SW480 (cell line): ENCODE results near the gene PXK.

Experiments
- DNase-seq: peaks from one replicate; pipeline ENCODE4 v3.0.0-alpha.2; 2016; ENCODE audit warnings: low spot score

PXK gene

GRCh38 chr3:58466899-58467563 lies 134.3 kb downstream of the PXK start:
- DNase-seq, result no peak

DNA sequence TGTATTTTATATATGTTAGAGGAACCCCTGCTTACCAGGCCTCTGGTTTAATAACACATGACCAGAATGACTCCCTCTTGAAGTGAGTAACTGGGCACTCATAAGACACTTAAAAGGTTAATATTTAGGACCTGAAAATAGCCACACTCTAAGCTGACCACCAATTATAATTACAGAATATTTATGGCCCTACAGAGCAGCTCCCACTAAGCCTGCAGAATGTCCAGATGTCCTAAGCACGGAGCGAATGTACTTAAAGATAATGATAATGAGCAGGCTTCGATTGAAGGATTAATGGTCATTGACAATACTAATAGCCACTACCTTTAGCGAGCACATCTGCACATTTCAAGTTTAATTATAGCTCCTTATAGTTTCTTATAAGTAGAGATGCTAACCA lies 136.4 kb downstream of the PXK start:
- no peak for DNase-seq

- DNase-seq, result no peak
Measured at GRCh38 chr3:58470363-58471024, 137.8 kb downstream of the PXK start.

DNA sequence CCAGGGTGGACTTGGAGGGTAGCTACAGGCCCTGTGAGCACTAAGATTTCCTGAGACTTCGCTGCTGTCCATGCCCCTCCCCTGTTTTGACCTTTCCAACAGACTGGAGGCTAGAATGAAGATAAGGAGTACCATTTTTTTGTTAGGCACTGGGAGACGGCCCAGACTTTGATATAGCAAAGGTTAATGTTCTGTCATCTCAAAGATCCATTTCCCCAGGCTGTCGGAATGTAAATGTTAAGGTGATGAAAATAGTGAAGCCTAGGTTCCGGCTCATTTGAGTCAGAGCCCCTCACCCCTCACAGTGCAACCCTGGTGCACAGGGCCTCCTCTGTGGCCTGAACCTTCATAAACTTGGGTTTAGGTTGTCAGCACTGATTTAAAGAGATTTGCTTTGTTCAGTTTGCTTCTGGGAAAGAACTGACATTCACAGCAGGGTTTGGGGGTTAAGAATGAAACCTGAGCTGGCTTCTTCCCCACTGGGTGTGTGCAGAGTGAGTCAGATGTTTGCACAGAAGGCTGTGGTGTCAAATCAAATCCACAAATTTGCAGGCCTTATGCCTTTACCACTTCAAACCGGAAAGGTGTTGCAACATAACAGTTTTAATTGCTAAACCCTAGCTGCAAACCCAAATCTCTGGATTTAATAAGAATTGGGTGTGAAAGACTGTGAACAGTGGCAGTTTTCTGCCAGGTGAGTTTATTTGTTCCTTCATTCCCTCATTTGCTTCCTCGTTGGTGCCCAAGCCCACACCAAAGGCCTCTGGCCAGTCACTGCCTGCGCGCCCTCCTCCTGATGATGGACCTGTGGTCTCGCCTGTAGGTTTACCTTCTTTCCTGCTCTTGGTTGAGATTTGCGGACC lies 138.6 kb downstream of the PXK start:
- DNase-seq, result peak; percentile 94

DNA sequence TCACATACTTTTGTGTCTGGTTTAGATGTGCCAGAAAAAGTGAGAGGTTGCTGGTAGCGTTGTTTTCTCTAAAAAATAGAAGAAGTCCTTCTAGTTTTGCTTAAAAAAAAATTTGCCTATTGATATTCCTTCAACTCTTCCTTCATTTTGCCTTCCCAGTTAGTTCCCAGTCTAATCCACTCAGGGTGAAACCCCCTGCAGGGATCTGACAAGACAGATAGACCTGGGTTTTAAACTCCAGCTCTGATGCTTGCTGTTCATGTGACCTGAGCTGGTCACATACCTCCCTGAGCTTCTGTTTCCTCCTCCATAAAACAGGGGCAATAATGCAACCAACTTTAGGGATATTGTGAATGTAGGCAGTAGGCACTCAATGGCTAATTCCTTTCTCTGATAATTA lies 140.6 kb downstream of the PXK start:
- DNase-seq, result no peak

DNA sequence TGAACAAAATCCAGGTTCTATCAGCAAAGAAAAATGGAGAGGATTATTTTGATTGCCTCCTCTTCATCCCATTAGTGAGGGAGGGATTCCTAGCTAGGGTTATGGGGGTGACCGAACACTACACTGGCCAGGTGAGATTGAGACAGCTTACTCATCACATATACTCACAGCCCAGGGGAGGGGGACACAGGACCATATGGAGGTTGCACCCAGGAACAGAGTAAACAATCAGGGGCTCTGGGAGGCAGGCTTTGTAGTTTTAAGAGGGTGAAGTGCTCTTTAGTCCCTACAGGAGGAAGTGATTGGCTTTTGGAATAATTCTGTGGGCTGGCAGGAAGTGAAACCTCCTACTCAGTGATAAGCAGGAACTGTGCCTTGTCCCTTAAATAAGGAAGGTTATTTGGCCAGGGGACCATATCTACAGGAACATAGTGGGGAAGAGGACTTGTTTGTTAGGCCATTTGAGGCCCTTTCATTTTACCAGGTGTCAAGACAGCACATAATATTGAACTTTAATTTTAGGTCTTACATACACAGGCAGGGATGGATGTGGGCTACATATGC lies 141.7 kb downstream of the PXK start:
- DNase-seq, result no peak

DNA sequence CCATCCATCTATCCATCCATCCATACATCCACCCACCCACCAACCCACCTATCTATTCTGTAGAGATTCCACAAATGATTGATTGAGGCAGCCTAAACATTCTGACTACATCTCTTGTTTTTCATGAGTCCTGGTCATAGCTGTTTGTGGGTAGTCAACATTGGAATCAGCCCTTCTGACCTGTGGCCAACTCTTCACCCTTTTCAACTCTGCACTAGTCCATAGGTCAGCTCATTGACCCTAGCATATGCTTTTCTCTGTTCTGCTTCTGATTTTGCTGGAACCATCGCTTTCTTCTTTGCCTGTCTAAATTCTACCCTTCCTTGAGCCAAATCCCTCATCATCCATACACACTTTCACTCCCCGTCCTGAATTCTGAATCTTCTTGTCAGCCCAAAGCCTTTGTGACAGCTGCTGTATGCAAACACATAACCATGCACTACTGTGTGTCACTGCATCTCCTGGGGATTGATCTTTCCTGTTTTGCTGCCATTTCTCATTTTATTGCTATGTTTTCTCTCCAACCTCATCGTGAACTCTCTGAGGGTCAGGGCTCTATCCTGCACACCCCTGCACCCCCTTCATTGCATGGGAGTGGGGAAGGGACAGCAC lies 142.4 kb downstream of the PXK start:
- no peak for DNase-seq
